ENCODE data around the gene VIPR2. TPM values are rescaled to one million over a fixed set of nuclear protein-coding genes. Genes with fewer than 3 reads are reported as not detected.
A peak's percentile ranks its signal among the peaks of the same experiment; 100 is the strongest.

The VIPR2 gene
- total RNA-seq, 2 donors from 2014 or later, result 10.9 to 18.2 TPM

DNA sequence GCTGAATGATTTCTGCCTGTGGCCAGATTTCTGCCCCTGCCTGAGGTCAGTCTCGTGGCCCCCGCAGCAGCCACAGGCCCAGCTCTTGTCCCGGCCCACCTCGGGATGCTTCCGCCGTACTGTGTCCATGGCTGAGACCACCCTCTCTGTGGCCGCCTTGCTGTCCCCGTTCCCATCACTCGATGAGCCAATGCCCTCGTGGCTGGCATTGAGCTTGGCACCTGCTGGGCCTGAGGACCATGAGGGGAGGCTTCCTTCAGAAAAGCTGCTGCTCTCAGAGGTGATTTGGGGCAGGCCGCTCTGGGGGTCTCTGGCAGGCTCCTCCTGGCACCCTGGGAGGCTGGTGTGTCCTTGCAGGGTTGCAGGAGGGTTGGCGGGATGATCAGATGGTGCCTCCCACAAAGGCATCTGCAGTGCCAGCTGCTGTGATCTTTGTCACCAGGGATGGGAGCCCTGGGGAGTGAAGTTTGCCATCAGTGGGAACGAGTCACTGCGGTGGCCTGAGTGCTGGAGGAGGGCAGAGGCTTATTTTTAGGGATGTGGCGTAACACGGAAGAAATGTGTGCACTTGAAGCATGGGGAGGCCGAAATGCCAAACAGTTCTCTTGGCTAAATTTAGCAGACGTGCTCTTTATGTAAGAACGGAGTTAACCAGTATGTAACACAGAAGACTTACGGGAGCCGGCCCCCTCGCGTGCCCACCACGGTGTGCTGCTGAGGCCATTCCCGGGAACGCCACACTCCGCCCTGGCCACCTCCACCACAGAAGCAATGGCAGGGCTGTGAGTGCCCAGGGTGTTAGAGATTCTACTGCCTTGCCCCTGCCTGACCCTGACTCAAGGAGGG is 47.7 kb downstream of the VIPR2 start:
- Histone ChIP-seq H3K9me3 (no peaks in the 10 kb centered on the region), H3K27ac (no peak overlapping the region), H3K4me1 (no peaks in the 10 kb centered on the region), H3K27me3 (no peaks in the 10 kb centered on the region), H3K4me3 (no peak overlapping the region), H3K36me3 (replicated peaks in 1 of 2; ENCODE audit: insufficient read depth in 1 of 2, low read depth in 2 of 2) (no peaks in the 10 kb centered on the region)
- DNase-seq, result peak in 2 of 4 donors; percentile 4 to 5
- 92 to 93% methylated on average over 20 to 27 of the region's 27 CpGs for WGBS, 2 donors
- intact Hi-C loops (cut with DNase I), result no loop called here
- no peak for ATAC-seq
- TF ChIP-seq POLR2A (IDR thresholded peaks at IDR 0.05), result no peak
- TF ChIP-seq, protein P1, sequence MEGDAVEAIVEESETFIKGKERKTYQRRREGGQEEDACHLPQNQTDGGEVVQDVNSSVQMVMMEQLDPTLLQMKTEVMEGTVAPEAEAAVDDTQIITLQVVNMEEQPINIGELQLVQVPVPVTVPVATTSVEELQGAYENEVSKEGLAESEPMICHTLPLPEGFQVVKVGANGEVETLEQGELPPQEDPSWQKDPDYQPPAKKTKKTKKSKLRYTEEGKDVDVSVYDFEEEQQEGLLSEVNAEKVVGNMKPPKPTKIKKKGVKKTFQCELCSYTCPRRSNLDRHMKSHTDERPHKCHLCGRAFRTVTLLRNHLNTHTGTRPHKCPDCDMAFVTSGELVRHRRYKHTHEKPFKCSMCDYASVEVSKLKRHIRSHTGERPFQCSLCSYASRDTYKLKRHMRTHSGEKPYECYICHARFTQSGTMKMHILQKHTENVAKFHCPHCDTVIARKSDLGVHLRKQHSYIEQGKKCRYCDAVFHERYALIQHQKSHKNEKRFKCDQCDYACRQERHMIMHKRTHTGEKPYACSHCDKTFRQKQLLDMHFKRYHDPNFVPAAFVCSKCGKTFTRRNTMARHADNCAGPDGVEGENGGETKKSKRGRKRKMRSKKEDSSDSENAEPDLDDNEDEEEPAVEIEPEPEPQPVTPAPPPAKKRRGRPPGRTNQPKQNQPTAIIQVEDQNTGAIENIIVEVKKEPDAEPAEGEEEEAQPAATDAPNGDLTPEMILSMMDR (IDR thresholded peaks at IDR 0.05), result no peak

DNA sequence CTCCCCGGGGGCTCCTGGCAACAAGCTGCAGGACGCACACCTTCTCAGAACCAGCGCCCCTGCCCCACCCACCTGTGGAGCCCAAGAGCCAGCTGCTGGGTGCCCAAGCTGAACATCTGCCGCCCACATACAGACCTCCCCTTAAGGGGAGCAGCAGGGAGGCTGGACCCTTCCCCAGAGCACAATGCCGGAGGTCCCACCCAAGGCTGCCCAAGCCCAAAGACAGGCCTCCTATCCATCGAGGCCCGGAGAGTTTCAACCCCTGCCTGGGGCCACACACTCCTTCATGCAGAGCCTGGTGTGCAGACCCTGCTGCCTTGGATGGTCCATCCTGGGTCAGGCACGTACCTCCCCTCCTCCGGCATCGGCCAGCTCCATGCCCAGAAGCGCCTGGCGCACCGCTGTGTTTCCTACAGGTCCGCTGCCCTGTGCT is 48.7 kb downstream of the VIPR2 start:
- 96% methylated on average over 10 to 14 of the region's 14 CpGs for WGBS, 2 donors
- DNase-seq (peak in 2 of 4 donors; percentile 7 to 9), ATAC-seq (no peak)
- H3K36me3 ChIP-seq (replicated peaks in 1 of 2; ENCODE audit: insufficient read depth in 1 of 2, low read depth in 2 of 2), result no peaks in the 10 kb centered on the region
- H3K4me1 ChIP-seq, result no peaks in the 10 kb centered on the region
- intact Hi-C loops (cut with DNase I), result no loop called here
- no peaks in the 10 kb centered on the region for H3K27me3 ChIP-seq
- H3K27ac ChIP-seq, result no peak overlapping the region
- no peak overlapping the region for H3K4me3 ChIP-seq
- H3K9me3 ChIP-seq, result no peaks in the 10 kb centered on the region
- no peak for TF ChIP-seq POLR2A (IDR thresholded peaks at IDR 0.05)
- TF ChIP-seq, protein P1 (IDR thresholded peaks at IDR 0.05), result no peak

DNA sequence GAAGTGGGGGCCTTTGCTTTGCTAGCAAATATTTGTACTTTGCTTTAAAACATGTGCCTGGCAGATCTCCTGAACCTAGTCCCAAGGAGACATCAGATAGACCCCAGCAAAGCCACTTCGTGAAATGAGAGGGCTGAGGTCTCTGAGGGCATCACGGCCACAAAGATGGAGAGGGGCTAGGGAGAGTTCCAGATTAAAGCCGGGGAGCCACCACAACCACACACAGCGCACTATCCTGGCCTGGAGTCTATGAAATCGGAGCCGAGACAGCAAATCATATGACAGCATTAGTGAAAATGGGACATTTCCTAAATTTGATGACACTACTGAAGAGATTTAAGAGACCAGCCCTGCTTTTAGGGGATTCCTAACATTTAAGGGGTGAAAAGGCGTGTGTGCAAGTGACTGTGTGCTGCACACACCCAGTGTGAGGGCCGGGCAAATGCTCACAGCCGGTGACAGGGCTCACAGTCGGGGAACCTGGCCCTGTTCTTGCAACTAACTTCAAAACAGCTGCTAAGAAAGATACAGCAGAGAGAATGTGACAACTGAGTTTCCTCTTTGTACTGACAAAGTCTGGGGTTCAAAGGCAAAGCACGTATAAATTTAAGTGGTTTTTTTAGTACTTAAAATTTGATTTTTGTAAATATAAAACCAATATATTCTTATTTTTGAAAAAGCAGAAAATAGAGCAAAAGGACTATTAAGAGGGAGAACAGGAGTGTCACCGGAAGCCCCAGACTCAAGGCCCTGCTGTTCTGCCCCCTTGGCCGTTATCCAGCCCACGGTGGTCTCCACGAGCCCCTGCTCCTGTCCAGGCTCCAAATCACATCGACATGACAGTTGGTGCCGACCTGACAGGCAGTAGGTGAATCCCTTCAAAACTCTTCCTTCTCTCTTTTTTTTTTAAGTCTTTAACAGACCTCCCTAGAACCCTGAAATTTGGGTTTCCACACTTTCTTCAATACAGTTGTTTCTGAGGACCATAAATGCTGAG is 49.5 kb downstream of the VIPR2 start:
- TF ChIP-seq POLR2A (IDR thresholded peaks at IDR 0.05), result no peak
- TF ChIP-seq, protein P1 (IDR thresholded peaks at IDR 0.05), result no peak
- DNase-seq, result peak in 1 of 4 donors; percentile 7
- Histone ChIP-seq H3K4me1 (no peaks in the 10 kb centered on the region), H3K36me3 (replicated peaks in 1 of 2; ENCODE audit: insufficient read depth in 1 of 2, low read depth in 2 of 2) (no peaks in the 10 kb centered on the region), H3K27me3 (no peaks in the 10 kb centered on the region), H3K9me3 (no peaks in the 10 kb centered on the region), H3K27ac (no peak overlapping the region), H3K4me3 (no peak overlapping the region)
- intact Hi-C loops (cut with DNase I), result no loop called here
- 75 to 84% methylated on average over 17 of the region's 17 CpGs for WGBS, 2 donors
- ATAC-seq, result no peak

DNA sequence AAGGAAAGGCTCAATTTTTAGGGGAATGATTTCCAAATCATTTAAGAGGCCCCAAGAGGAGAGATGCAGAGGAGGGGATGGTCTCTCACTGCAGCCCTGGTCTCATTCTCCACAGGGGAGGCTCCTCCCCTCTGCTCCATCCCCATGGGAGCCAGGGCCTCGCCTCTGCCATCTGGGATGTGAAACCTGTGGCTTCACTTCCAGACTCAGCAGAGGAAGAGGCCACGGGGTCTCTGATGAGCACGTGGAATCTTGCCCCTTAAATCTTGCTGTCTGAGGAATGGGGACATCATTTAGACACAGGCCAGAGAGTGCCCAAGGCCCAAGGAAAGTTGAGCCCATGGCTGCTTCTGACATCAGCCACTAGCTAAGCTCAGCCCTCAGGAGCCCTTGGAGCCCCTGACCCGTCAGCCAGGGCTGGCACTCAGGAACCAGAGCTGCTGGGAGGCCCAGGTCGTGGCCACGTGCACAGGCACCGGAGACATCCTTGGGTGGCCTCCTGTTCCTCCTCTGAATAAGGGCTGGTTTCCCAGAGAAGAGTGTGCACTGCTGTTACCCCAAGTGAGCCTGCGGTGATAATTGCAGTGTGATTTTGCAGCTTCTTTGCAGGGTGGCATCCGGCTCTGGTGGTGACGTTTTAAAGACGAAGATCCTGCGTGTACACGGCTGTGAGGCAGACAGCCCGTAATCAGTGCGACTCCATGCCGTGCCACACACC is 50.5 kb downstream of the VIPR2 start:
- Histone ChIP-seq H3K4me1 (no peaks in the 10 kb centered on the region), H3K27ac (no peak overlapping the region), H3K27me3 (no peaks in the 10 kb centered on the region), H3K36me3 (replicated peaks in 1 of 2; ENCODE audit: insufficient read depth in 1 of 2, low read depth in 2 of 2) (no peaks in the 10 kb centered on the region), H3K9me3 (no peaks in the 10 kb centered on the region), H3K4me3 (no peak overlapping the region)
- ATAC-seq (no peak), DNase-seq (peak in 1 of 4 donors; percentile 6)
- no peak for TF ChIP-seq POLR2A (IDR thresholded peaks at IDR 0.05)
- TF ChIP-seq, protein P1 (IDR thresholded peaks at IDR 0.05), result no peak
- intact Hi-C loops (cut with DNase I), result no loop called here
- 78 to 79% methylated on average over 16 of the region's 16 CpGs for WGBS, 2 donors
